ENCODE measurements around the gene MLANA.
"Not testable (repeated sequence)": the region's sequence is repeated elsewhere in the genome, so short reads cannot be mapped to it uniquely, and the experiment has no call there.

The MLANA gene

DNA sequence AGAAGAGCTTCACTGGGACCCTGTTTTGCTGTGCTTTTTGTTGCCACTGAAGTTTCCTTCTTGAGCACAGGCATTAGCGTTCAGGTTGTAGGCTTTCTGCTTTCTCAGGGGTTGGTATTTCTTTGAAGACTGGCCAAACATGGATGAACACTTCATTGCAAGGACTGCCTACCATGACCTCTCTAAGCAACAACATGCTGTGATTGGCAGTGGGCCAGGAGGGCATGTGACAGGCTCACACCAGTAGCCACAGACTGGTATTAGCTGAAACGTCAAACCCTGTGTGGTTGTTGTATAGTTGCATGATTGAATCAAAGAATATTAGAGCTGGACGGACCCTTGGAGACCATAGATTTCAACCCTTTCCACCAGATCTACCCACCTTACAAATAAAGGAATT lies 20.0 kb upstream of the MLANA start:
- DNase-seq = no peak

DNA sequence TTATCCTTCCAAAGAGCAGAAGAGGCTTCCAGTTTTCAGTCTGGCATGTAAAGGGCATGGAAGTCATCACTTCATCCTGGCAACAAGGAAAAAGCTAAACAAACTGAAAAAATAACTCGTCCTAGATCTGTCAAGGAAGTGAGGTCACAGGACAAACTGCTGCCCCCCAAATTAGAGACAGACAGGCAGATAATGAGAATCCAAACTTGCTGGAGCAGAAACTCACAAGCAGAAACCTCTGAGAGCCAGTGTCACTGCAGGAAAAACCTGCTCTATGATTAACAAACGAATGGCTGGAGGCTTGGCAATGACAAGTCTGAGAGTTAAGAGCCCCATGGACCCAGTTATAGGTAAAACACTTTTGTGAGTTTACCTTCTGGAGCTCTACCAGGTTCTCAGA lies 18.9 kb upstream of the MLANA start:
- DNase-seq = no peak

DNA sequence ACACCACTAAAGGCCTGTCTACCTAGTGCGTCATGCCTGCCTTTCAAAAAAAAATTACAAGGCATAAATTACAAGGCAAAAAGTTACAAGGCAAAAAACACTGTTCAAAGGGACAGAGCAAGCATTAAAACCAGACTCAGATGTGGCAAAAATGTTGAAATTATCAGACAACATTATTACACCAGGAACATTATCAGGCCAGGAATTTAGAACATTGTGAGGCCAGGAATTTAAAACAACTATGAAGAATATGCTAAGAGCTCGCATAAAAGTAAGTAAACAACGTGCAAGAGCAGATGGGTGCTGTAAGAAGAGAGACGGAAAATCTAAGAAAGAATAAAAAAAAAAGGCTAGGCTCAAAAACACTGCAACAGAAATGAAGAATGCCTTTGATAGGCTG lies 18.2 kb upstream of the MLANA start:
- DNase-seq = no peak

DNA sequence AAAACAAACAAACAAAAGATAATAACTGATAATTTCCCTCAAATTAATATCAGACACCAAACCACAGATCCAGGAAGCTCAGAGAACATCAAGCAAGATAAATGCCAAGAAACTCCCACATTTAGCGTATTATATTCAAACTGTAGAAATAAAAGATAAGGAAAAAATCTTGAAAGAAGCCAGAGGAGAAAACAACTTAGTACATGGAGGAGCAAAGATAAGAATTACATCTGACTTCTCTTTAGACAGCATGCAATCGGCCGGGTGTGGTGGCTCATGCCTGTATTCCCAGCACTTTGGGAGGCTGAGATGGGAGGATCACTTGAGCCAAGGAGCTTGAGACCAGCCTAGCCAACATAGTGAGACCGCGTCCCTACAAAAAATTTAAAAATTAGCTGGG lies 17.2 kb upstream of the MLANA start:
- DNase-seq = no peak

DNA sequence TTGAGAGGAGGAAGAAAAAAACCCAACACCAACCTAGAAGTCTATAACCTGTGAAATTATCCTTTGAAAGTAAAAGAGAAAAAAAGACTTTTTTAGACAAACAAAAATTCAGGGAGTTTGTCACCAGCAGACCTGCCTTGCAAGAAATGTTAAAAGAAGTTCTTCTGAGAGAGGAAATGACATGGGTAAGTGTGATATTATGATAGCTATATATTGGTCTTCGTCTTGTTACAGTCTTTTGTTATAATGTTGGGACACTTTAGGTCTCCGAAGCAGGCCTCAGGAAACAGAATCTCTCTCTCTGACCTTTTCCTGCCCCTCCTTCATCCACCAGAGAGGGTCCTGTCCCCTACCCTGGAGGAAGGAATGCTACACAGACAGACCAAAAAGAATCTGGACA lies 16.6 kb upstream of the MLANA start:
- DNase-seq = no peak

DNA sequence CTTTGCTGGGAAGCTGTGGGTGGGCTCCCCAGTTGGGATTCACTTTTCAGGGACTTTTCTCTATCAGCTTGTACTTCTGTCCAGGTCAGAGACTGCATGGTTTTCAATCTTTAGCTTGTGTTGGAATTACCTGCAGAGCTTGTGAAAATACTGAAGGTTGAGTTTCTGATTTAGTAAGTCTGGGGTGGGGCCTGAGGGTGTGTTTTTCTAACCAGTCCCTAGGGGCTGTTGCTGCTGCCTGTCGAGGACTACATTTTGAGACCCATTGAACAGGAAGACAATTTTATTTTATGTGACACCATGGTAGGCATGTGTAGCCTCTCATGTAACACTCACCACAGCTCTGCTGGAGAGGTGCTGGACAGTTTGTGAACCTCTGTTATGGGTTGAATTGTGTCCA lies 14.7 kb upstream of the MLANA start:
- DNase-seq = no peak

DNA sequence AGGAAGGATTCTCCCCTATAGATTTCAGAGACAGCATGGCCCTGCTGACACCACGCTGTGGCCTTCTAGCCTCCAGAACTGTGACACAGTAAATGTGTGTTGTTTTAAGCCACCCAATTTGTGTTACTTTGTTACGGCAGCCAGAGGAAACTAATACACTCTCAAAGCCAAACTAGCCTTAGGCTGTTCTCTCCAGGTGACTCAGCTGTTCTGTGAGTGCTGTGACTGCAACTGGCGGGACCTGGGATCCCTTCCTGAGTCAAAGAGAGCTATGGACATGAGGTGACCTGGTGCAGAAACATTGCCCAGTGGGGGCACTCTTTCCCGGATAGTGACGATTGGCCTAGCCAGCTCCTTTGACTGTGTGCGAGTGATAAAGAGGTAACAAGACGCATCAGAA lies 14.0 kb upstream of the MLANA start:
- no peak for DNase-seq

DNA sequence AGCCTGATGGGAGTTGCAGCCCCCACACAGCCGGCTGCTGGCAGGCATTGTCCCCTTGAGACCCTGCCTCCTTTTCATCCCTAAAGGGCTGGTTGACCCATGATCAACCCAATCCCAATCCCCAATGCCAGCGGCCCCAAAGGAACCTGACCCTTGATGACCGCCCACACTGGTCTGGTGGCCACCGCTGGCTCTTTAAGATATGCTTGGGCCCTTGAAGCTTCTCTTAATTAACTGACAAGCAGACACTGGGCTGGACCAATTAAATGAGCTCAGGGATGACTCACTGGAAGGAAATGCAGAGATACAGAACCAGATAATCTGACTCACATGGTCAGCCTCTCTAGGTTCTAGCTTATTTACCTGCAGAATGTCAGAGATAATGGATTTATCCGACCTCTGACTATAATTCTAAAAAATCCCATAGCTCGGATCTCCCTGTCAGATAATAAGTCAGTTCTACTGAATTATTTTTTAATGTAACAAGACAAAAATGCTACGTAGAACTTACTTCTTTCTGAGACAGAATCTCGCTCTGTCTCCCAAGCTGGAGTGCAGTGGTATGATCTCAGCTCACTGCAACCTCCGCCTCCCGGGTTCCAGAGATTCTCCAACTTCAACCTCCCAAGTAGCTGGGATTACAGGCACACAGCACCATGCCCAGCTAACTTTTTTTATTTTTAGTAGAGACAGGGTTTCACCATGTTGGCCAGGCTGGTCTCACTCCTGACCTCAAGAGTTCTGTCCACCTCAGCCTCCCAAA lies 11.1 kb upstream of the MLANA start:
- no peak for DNase-seq

DNA sequence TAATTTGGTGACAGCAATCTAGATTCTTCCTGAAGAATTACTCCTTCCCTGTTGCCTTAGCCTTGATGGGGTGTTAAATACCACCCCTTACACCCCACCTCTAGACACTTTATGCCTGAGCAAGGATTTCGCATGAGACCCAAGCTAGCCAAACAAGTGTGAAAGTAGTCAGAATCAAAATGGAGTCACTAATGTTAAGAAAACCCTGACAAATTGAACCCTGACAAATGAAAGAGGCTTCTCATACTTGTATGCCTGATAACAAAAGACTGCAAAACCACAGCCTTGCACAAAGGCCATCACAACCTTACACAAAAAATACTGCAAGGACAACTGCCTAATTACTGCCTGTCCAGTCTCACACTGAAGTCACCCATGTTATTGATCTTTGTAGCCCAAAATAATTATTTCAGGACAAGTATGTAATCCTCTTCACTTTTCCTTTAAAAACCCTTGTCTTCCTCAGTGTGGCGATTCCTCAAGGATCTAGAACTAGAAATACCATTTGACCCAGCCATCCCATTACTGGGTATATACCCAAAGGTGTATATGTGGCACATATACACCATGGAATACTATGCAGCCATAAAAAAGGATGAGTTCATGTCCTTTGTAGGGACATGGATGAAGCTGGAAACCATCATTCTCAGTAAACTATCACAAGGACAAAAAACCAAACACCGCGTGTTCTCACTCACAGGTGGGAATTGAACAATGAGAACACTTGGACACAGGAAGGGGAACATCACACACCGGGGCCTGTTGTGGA lies 8.3 kb upstream of the MLANA start:
- not testable (repeated sequence) for DNase-seq

DNA sequence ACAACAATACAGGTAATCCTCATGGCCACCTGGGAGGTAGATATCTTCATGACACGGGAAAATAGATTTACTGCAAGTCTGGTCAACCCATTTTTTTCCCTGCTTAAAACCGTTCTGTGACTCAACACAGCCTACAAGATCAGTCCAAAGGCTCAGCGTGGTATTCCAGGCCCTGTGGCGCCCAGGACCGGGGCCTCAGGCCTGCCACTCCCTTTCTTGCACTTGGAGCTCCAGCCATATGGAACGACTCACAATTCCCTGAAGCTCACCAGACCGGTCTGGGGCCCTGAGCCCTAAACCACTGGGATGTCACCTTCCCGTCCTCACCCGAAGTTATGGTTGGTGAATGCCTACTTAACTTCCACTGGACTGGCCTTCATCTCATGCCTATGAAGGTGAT lies 6.5 kb upstream of the MLANA start:
- DNase-seq = no peak

DNA sequence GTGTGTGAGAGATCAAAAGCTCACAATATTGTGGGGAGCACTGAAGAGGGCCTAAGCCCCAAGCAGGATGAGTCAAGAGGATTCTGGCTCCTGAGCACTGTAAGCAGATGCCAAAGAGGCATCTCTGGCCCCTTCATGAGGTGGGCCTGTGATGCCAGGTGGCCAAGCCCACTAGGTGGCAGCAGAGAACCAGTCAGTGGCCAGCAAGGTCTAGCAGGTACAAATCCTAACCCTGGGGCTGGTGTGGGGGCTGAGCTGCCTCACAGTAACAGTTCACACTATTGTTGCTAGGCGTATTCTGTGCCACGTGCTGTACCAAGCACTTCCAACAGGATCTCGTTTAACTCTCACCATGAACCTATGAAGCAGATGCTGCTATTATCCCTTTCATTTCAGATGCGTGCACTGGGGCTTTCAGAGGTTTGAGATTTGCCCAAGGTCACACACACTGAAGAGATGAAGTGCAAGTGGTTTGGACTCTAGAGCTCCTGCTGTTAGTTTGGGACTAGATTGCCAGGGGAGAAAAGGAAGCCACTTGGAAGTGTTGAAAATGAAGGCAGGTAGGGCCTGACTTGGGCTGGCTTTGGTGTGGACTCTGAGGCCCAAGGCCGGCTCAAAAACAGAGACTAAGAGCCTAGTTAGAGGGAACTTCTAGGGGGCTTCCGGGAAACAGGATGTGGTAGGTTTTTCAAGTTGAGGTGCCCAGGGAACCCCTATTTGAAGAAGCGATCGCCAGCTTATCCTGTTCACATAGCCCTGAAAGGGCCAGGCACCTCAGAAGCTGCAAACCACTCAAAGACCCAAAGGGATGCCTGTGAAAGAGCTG lies 4.4 kb upstream of the MLANA start:
- DNase-seq = peak; percentile 55 to 74

DNA sequence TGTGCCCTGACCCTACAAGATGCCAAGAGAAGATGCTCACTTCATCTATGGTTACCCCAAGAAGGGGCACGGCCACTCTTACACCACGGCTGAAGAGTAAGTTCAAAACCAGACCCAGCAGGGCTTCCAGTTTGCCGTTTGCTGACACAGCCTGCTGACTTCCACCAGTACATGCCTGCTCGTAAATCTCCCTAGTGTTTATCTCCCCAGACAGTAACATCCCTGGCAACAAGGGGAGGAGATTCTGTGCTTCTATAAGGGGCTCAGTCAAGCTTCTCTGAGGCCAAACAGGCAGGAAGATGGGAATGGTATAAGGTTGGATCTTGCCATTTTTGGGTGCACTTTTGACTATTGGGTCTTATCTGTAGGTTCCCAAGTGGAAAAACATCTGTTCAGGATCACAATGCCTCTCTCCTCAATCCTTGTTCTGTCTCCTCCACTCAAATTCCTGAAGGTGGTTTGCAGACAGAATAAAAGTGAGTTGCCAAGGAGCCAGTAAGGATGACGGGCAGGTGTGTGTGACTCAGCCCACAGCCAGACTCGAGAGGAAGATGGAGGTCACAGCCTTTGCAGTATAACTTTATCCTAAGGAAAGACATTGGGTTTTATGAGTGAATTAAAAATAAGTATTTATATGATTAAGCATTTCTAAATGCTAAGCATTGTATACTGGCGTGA lies 1.9 kb downstream of the MLANA start:
- DNase-seq = no peak

DNA sequence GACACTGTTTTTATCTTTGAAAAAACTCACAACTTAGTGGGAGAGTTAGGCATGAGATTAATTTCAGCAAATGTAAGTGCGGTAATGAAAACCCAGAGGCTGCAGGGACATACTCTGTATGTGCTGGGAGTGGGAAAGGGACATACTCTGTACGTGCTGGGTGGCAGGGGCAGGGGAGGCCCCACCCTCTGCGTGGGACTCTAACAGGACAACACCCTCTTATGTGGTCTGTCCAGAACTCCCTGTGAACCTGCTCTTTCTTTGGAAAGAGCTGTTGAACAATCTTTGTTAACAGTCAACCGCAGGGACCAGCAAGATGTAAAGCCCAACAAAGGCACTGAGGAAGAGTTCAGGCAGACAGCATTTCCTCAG lies 2.4 kb downstream of the MLANA start:
- no peak for DNase-seq

DNA sequence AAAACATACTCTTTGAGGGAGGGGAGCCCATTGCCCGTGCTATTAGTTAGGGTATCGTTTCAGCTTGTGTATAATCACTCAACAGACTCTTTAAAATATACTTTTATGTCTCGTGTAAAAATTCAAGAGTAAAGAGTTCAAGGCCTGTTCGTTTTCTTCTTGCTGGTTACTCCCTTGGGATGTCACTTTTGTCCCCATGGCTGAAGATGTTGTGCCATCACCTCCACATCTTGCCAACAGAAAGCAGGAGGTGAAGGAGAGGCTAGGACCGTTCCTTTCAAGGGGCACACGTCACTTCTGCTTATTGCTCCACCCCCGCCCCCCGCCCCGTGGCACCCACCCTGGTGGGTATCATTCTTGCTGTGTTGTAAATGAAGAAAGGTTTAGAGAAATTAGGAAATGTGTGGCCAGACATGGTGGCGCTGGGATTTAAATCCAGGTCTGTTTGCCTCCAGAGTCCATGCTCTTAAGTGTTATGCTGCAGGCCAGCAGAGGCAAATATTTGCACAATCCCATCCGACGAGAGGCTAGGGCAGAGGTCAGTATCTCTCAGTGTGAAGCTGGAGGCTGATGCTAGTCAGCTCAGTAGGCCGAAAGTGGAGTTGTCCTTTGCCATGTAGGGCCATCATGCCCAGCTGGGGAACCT lies 3.0 kb downstream of the MLANA start:
- DNase-seq = no peak

DNA sequence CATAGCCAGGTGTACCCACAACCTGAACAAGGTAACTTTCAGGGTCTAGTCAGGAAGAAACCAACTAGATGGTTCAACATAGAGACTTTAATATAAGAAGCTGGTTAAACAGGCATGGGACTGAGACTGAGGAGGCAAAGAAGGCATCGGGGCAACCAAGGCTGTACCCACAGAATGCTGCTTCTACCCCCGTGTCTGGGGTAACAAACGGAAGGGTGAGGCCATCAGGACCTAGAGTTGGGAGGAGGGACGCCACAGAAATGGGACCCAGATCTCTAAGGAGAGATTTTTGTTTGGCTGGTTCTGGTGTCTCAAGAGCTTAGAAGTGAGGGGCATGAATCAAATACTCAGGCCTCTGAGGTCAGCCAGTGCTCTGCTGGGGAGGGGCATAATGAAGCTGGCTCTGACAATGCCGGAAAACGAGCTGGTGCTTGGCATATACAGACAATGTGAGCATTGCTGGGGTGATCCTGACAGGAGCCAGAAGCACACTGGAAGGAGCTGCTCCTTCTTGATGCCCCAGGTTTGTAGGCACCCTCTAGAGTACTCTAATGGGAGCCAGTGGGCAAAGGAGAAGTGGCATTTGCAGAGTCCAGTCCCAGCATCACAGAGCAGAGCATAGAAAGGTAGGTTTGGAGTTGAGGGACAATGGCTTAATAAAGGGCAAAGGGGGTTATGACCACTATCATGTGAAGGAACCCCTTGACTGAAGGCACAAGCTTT lies 3.7 kb downstream of the MLANA start:
- no peak for DNase-seq

DNA sequence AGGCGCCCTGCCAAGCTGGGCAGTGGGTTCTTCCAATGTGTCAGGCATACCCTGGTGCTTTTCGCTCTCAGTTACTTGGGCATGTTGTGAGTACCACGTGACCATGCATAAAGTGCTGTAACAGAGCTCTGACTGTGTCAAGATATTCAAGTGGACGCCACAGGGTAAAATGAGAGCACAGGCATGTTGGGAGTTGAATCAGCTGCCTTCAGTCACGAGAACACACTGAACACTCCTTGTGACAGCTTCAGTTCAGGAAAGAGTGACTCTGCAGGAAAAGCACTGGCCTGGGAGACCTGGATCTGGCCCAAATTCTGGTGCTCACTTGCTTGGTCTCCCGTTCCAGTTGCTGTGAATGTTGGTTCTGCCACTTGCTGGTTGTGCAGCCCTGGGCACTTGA lies 5.1 kb downstream of the MLANA start:
- DNase-seq = no peak

DNA sequence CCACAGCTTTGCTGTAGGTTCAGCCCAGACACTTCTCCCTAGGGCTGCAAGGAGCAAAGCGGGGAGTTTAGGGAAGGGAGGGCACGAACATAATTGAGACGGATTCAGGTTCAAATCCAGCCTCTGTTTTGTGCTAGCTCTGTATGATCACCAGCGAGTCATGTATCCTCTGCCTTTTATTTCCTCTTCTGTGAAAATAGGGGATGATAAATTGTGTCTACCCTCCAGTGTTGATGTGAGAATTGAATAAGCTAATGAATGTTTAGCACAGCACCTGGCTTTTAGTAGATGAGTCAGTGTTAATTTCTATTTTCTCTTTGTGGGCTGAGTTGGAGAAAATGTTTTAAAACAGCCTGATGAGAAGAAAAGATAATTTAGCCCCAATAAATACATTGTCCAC lies 6.2 kb downstream of the MLANA start:
- DNase-seq = no peak

DNA sequence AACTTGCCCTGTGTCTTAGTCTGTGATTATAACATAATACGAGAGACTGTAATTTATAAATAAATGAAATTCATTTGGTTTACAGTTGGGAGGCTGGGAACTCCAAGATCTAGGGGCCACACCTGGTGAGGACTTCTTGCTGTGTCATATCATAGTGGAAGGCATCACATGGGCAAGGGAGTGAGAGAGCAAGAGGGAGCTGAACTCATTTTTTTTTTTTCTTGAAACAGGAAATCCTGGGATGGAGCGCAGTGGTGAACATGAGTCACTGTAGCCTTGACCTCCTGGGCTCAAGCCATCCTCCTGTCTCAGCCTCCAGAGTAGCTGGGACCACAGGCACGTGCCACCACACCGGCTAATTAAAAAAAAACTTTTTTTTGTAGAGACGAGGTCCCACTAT lies 7.2 kb downstream of the MLANA start:
- no peak for DNase-seq

DNA sequence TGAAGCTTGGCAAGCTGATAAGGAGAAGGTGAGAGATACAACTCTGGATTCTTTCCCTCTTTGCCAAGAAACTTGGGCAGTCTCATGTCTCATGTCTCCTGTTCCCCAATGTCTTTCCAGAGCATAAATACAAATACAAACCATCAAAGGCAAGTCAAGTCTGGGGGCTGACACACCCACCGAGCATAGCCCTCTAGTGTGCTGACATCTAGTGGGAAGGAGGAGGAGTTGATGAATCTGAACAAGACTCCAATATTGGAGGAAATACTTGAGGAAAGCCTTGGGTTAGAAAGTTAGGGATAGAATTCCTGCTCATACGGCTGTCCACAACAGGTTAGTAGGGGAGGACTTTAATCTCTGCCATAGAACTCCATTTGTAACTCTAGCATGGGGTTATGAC lies 8.6 kb downstream of the MLANA start:
- no peak for DNase-seq

DNA sequence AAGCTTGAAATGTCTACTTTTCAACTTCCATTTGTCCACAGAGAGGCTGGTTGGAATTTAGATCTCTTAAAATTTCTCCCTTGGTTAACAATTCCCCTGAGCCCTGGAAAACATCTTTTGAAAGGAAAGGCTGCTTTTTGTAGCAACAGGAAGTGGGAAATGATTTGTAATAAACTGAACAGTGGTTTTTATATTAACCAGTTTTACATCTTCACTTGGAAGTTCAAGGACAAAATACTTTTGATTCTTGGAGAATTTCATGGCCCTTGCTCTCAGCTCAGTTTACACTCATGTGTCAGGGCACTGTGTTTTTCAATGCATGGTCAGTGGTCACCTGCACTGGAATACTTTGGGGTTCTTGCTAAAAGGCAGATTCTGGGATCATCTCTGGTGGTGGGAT lies 9.9 kb downstream of the MLANA start:
- DNase-seq = no peak

DNA sequence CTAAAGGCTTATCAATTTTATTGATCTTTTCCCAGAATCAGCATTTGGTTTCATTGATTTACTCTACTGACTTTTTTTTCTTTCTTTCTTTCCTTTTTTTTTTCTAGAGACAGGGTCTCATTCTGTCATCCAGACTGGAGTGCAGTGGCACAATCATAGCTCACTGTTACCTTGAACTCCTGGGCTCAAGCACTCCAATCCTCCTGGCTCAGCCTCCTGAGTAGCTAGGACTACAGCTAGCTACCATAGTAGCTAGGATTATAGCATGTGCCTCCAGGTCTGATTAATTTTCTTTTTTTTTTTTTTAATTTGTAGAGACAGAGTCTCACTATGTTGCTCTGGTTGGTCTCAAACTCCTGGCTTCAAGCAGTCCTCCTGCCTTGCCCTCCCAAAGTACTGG lies 11.7 kb downstream of the MLANA start:
- no peak for DNase-seq

DNA sequence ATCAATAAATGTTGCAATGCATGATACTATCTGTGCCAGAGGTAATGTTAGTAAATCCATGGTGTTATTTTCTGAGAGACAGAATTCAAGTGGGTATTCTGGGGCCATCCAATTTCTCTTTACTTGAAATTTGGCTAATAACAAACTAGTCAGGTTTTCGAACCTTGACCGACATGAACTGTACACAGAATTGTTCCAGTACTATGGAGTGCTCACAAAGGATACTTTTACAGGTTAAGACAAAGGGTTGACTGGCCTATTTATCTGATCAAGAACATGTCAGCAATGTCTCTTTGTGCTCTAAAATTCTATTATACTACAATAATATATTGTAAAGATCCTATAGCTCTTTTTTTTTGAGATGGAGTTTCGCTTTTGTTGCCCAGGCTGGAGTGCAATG lies 18.2 kb downstream of the MLANA start:
- no peak for DNase-seq
